Retinal pigment epithelial cell (primary cell): ENCODE results near the gene NRG3.

ENCODE experiments used
- DNase-seq: peaks from one replicate; pipeline ENCODE4 v3.0.0-alpha.2; 2010; ENCODE audit warnings: low read depth
- H3K4me3 ChIP-seq: 2 replicates; pipeline ENCODE4 v1.5.1; 2011; ENCODE audit warnings: mild to moderate bottlenecking, low read length, control low read depth, moderate library complexity
- TF ChIP-seq, protein P1 (sequence below): conservative IDR thresholded peaks from 2 replicates; pipeline ENCODE4 v1.5.1; 2011; ENCODE audit warnings: low read depth, low read length, control low read depth, inconsistent platforms

NRG3 gene

DNA sequence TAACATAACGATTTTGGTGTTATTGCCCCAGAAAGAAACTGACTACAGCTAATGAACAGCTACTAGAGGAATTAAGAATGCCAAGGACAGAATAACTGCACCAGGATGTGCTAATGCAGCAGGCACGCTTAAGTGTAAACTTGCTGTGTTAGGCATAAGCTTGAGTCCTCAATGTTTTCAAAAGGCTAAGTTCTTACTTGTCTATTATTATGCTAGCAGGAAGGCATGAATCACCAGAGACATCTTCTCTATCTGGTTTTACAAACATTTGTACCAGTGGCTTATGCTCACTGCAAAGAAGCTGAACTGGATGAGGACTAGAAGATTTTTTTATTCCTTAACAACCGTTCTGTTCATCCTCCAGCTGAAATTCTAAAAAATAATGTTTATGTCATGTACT lies 1035.3 kb downstream of the NRG3 start:
- TF ChIP-seq, protein P1, sequence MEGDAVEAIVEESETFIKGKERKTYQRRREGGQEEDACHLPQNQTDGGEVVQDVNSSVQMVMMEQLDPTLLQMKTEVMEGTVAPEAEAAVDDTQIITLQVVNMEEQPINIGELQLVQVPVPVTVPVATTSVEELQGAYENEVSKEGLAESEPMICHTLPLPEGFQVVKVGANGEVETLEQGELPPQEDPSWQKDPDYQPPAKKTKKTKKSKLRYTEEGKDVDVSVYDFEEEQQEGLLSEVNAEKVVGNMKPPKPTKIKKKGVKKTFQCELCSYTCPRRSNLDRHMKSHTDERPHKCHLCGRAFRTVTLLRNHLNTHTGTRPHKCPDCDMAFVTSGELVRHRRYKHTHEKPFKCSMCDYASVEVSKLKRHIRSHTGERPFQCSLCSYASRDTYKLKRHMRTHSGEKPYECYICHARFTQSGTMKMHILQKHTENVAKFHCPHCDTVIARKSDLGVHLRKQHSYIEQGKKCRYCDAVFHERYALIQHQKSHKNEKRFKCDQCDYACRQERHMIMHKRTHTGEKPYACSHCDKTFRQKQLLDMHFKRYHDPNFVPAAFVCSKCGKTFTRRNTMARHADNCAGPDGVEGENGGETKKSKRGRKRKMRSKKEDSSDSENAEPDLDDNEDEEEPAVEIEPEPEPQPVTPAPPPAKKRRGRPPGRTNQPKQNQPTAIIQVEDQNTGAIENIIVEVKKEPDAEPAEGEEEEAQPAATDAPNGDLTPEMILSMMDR: no peak
- no peak overlapping the region for H3K4me3 ChIP-seq
- no peak for DNase-seq

DNA sequence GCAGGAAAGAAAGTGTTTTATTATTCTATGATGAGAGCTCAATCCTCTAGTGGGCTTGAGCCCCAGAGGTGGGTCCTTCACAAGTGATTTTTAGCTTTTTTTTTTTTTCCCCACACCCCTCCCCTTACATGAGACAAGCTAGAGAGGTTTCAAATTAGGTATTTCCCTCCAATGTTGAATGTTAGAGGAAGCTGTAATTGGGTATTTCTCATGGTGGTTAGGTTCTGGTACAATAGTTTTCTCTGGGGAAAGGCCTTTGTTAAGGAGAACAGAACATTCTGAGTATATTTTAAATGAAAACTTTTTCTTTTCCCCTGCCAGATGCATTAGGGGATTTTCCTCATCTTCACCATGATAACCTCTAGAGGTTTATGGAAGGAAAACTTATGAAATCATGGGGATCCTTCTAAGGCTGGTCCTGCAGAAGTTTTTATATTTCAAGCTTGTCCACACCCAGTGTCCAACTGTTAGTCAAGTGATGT lies 1039.7 kb downstream of the NRG3 start:
- TF ChIP-seq, protein P1: no peak
- H3K4me3 ChIP-seq: no peak overlapping the region
- DNase-seq: no peak

DNA sequence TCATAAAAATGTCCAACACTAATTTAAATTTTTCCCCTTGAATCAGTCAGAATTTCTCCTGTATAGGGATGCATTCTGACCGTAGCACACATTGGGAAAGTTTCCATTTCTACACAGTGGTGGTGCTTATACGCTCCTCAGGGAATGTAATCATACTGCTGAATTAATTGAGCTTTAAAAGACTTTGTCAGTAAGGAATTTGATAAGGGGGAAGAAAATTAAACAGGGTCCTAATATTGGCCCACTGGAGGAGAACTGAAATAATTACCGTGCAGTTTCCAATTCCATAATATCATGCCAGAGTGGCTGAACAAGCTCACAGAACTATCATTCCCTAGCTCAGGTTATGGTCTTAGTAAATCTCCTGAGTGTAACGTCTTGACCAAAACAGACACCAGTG lies 1041.9 kb downstream of the NRG3 start:
- TF ChIP-seq, protein P1: no peak

DNA sequence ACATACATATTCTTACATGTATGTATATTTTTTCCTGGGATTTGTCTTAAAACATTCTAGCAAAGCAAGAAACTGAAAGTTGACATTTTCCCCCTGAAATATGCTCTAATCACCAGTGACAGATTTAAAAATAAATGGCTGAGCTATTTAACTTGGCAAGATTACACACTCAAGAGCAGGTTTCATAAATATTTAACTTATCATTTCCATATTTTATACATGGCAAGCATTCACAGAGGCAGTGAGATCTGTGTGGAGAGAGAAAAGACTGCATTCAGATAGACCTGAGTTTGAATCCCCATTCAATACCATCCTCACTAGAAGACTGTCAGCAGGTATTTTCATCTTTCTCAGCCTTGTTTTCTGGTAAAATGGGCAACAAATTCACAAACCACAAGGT lies 1043.0 kb downstream of the NRG3 start:
- no peak overlapping the region for H3K4me3 ChIP-seq
- TF ChIP-seq, protein P1: no peak
- DNase-seq: no peak

More for the DNA sequence above, 1041.9 kb downstream of the NRG3 start:
- no peak overlapping the region for H3K4me3 ChIP-seq
- DNase-seq: no peak

DNA sequence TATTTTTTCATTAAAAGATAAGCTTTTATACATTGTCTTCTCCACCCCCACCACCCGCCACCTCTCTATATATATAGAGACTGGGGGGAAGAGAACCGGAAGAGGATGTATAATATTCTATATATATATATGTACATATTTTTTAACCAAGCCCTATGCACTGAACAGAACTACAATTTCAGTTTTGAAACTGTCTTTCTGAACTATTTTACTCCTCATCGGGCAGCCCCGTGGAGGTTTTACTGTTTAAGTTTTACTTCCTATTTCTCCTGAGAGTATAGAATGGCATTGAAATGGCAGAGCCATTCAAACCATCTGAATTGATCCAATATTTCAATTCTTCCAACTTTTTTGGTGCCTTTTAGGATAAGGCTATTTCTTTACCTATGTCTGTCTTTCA lies 1047.1 kb downstream of the NRG3 start:
- no peak overlapping the region for H3K4me3 ChIP-seq
- DNase-seq: no peak
- TF ChIP-seq, protein P1: no peak

DNA sequence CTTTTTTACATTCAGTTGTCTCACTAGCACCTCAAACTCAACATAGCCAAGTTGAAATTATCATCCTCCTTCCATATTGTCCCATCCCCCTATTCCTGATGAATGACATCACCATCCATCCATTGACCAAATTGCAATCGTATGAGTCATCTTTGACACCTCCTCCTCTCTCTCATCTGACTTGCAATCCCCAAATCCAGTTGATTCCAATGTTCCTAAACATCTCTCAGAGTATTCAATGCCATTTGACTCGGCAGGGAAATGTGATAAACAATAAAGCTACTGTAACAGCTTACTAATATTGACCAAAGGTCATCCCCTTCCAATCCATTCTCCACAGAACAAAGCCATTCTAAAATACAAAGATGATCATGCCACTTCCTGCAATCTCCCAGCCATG lies 1047.8 kb downstream of the NRG3 start:
- no peak for DNase-seq
- TF ChIP-seq, protein P1: no peak
- no peak overlapping the region for H3K4me3 ChIP-seq

DNA sequence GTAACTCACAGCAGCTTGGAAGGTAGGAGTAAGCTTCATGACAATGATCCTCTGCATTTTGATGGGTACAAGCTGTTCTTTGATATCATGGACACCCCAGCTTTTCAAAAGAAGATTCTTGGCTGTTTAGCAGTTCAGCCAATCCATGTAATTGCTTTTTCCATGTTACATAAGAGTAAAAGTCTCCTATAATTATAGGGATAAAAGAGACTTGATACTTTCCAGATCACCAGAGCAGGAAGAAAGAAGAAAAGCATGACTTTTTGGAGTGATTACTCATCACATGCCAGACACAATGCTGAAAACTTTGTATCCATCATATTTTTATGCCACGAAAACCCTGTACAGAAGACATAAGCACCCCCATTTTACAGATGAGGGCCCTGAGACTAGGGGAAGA lies 1049.7 kb downstream of the NRG3 start:
- no peak overlapping the region for H3K4me3 ChIP-seq
- TF ChIP-seq, protein P1: no peak
- DNase-seq: no peak
